Breast epithelium (tissue), 3 donors: ENCODE results near the gene ZNF488.

Source experiments
- CTCF ChIP-seq, 3 donors: fragments of 450-650 bp; IDR thresholded peaks; one replicate each; pipeline ENCODE4 v1.5.1; 2016 to 2017; ENCODE audit warnings: antibody characterized with exemption in 3 of 3, mild to moderate bottlenecking in 3 of 3, moderate library complexity in 3 of 3
- POLR2A ChIP-seq: fragments of 450-650 bp; IDR thresholded peaks from one replicate; pipeline ENCODE4 v1.6.1; 2016; ENCODE audit warnings: antibody characterized with exemption, mild to moderate bottlenecking, moderate library complexity
- POLR2AphosphoS5 ChIP-seq, 3 donors: sonication (generic); formaldehyde crosslinking; IDR thresholded peaks; one replicate each; pipeline ENCODE4 v1.6.1; 2017; ENCODE audit warnings: antibody characterized with exemption in 3 of 3

- TF ChIP-seq CTCF (IDR thresholded peaks at IDR 0.05), result no peak
- no peak for TF ChIP-seq POLR2AphosphoS5 (IDR thresholded peaks at IDR 0.05)
- TF ChIP-seq POLR2A, result no peak
These were observed 28.2 kb upstream of the ZNF488 start for GRCh38 chr10:47412177-47412730.
